Hematopoietic multipotent progenitor cell treated with erythropoietin and hydrocortisone succinate and interleukin-3 and kit ligand, for 8 days (in vitro differentiated cells): Measurements from ENCODE around the gene VEGFA.

ENCODE experiments used
- DNase-seq: peaks from one replicate; pipeline ENCODE4 v3.0.0-alpha.2; 2015

The VEGFA gene

GRCh38 chr6:43739642-43740091, 30.3 kb upstream of the VEGFA start:
- DNase-seq = peak; percentile 92

- DNase-seq = no peak
Measured at GRCh38 chr6:43740321-43740960, 29.6 kb upstream of the VEGFA start.

GRCh38 chr6:43740961-43741764, 28.8 kb upstream of the VEGFA start:
- no peak for DNase-seq

- DNase-seq = no peak
Measured at GRCh38 chr6:43741829-43742228, 28.2 kb upstream of the VEGFA start.

- DNase-seq = no peak
Measured at GRCh38 chr6:43742285-43742684, 27.7 kb upstream of the VEGFA start.

GRCh38 chr6:43742931-43743632, 26.9 kb upstream of the VEGFA start:
- DNase-seq = no peak

GRCh38 chr6:43743682-43744381, 26.2 kb upstream of the VEGFA start:
- DNase-seq = no peak

GRCh38 chr6:43744491-43744890, 25.5 kb upstream of the VEGFA start:
- no peak for DNase-seq

GRCh38 chr6:43744931-43745727, 24.9 kb upstream of the VEGFA start:
- DNase-seq = no peak

- DNase-seq = no peak
Measured at GRCh38 chr6:43746071-43746470, 23.9 kb upstream of the VEGFA start.

- no peak for DNase-seq
Measured at GRCh38 chr6:43746613-43747102, 23.4 kb upstream of the VEGFA start.

GRCh38 chr6:43747784-43748183, 22.2 kb upstream of the VEGFA start:
- no peak for DNase-seq

- no peak for DNase-seq
Measured at GRCh38 chr6:43748765-43749164, 21.2 kb upstream of the VEGFA start.

- DNase-seq = no peak
Measured at GRCh38 chr6:43749461-43749860, 20.6 kb upstream of the VEGFA start.

GRCh38 chr6:43750622-43751021, 19.4 kb upstream of the VEGFA start:
- DNase-seq = no peak

GRCh38 chr6:43753570-43754183, 16.3 kb upstream of the VEGFA start:
- DNase-seq = no peak

- no peak for DNase-seq
Measured at GRCh38 chr6:43757966-43758616, 11.9 kb upstream of the VEGFA start.

- DNase-seq = peak; percentile 38
Measured at GRCh38 chr6:43758617-43759050, 11.4 kb upstream of the VEGFA start.

GRCh38 chr6:43759136-43759906, 10.7 kb upstream of the VEGFA start:
- DNase-seq = no peak

GRCh38 chr6:43759907-43760206, 10.2 kb upstream of the VEGFA start:
- DNase-seq = no peak
